Calu3 (cell line): ENCODE measurements around the gene HMCN1. TPM values are rescaled to one million over a fixed set of nuclear protein-coding genes. Genes with fewer than 3 reads are reported as not detected.

Experiments used
- BruUV-seq: library from RNA; stranded (reverse); fragments of 400-500 nt; replicated peaks from 2 replicates; lab custom pipeline; 2021; lab: Mats Ljungman, UMichigan
- CTCF ChIA-PET: fragments of 300-600 bp; sonication (Branson Sonifier 250); formaldehyde crosslinking; loops from one replicate; lab custom pipeline; 2022; ENCODE audit warnings: antibody characterized with exemption; lab: Charles Lee
- DNase-seq: peaks from one replicate; pipeline ENCODE4 v3.0.0; 2022
- H3K27ac Mint-ChIP-seq: one replicate; pipeline ENCODE4 v1.8.0; 2022; ENCODE audit warnings: mixed read lengths; ENCODE audit not compliant: unreplicated experiment
- H3K27me3 Mint-ChIP-seq: one replicate; pipeline ENCODE4 v1.8.0; 2022; ENCODE audit warnings: mixed read lengths; ENCODE audit not compliant: unreplicated experiment
- H3K36me3 Mint-ChIP-seq: one replicate; pipeline ENCODE4 v1.8.0; 2022; ENCODE audit warnings: mild to moderate bottlenecking, moderate library complexity, mixed read lengths; ENCODE audit not compliant: insufficient read depth, unreplicated experiment
- H3K4me1 Mint-ChIP-seq: one replicate; pipeline ENCODE4 v1.8.0; 2022; ENCODE audit warnings: mild to moderate bottlenecking, low read depth, mixed read lengths; ENCODE audit not compliant: unreplicated experiment
- H3K4me3 Mint-ChIP-seq: one replicate; pipeline ENCODE4 v1.8.0; 2022; ENCODE audit warnings: mild to moderate bottlenecking, low read depth, moderate library complexity, mixed read lengths; ENCODE audit not compliant: unreplicated experiment
- H3K9me3 Mint-ChIP-seq: one replicate; pipeline ENCODE4 v1.8.0; 2022; ENCODE audit warnings: low read depth, mixed read lengths; ENCODE audit not compliant: unreplicated experiment
- intact Hi-C: fragments of 100-400 bp; cut with micrococcal nuclease; formaldehyde crosslinking; loops from one replicate; pipeline ENCODE4 v1.10.0; 2022; ENCODE audit not compliant: unreplicated experiment
- total RNA-seq: library from RNA; stranded (reverse); gene quantifications from 2 replicates; pipeline ENCODE4 v1.2.3, GENCODE V29; 2022
- TF ChIP-seq, protein P1 (sequence below): fragments of 200-600 bp; IDR thresholded peaks from one replicate; pipeline ENCODE4 v1.8.0; 2022; ENCODE audit warnings: antibody characterized with exemption; ENCODE audit not compliant: unreplicated experiment

Gene HMCN1
- total RNA-seq, 1 experiment from 2014 or later: 0.05 TPM

DNA sequence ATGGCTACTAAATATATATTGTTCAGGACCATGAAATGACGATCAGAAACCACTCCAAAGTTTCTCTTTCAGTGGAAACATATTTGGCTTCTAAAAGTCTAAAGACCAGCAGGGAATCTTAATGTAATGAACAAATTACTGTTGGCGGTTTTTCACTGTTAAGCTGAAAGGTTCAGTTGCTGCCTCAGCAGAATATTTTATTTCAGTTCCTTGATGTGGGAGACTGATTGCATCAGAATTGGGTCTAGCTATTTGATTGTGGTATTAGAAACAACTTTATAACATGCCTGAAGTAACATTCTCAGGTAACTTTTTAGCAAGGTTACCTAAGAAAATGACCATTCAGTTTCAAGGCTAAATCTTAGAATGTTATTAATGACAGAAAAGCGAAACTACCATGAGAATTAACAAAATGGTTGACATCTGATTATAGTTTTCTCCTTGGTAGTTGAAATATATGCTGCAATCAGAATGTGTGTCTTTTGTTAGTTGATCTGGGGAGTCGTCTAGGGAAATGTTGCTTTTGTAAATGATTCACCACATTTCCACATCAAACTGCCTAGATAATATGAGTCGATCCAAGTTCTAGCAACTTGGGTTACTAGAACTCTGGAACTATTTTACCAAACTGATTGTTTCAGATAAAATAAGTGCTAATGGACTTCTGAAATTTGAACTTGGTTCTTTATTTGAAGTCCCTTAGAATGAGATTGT is 200.4 kb downstream of the HMCN1 start:
- CTCF ChIA-PET: no interaction called here

DNA sequence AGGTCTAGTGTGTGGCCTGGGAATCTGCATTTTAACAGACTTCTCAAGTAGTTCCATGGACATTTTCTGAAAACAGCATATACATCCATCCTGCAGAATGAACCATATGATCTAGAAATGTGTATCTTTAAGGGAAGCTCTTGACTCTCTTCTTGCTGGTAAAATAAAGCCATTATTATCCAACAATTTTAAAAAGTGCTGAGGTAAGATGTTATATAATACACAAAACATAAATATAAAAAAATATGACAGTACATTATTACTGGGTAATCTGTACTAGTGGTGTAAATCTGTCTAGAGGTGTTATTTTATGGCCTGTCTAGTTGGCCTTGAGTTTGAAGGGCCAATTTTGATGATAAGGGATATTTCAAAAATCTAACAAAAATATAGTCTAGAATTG is 201.2 kb downstream of the HMCN1 start:
- H3K36me3 Mint-ChIP-seq: no peaks in the 10 kb centered on the region
- intact Hi-C loops: no loop called here
- BruUV-seq: no TSS peak
- CTCF ChIA-PET: no interaction called here
- H3K27me3 Mint-ChIP-seq: no peaks in the 10 kb centered on the region
- TF ChIP-seq, protein P1, sequence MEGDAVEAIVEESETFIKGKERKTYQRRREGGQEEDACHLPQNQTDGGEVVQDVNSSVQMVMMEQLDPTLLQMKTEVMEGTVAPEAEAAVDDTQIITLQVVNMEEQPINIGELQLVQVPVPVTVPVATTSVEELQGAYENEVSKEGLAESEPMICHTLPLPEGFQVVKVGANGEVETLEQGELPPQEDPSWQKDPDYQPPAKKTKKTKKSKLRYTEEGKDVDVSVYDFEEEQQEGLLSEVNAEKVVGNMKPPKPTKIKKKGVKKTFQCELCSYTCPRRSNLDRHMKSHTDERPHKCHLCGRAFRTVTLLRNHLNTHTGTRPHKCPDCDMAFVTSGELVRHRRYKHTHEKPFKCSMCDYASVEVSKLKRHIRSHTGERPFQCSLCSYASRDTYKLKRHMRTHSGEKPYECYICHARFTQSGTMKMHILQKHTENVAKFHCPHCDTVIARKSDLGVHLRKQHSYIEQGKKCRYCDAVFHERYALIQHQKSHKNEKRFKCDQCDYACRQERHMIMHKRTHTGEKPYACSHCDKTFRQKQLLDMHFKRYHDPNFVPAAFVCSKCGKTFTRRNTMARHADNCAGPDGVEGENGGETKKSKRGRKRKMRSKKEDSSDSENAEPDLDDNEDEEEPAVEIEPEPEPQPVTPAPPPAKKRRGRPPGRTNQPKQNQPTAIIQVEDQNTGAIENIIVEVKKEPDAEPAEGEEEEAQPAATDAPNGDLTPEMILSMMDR: no peak
- no peak for DNase-seq
- no peaks in the 10 kb centered on the region for H3K4me1 Mint-ChIP-seq
- no peak overlapping the region for H3K27ac Mint-ChIP-seq
- no peak overlapping the region for H3K4me3 Mint-ChIP-seq
- no peaks in the 10 kb centered on the region for H3K9me3 Mint-ChIP-seq

More for the DNA sequence above, 200.4 kb downstream of the HMCN1 start:
- Mint-ChIP-seq H3K9me3 (no peaks in the 10 kb centered on the region), H3K4me1 (no peaks in the 10 kb centered on the region), H3K4me3 (no peak overlapping the region), H3K36me3 (no peaks in the 10 kb centered on the region), H3K27ac (no peak overlapping the region), H3K27me3 (no peaks in the 10 kb centered on the region)
- BruUV-seq: no TSS peak
- intact Hi-C loops: no loop called here
- TF ChIP-seq, protein P1: no peak
- DNase-seq: no peak

DNA sequence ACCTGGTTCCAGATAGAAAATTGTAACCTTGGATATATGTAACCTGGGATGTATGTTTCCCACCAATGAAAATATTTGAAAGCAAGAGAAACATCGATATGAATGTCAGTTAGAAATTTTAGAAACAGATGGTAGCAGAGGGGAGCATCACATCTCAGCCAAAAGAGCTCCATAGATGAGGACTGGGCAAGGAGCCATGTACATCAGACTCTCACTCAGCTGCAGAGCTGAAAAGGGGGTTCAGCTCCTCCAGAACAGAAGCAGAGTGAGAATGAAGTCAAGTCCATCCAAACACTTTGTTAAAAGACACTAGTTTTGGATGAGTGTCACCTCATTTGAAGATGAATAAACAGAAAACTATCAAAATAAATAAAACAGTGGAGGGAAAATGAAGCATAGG is 202.4 kb downstream of the HMCN1 start:
- no peak for DNase-seq
- no peaks in the 10 kb centered on the region for H3K4me1 Mint-ChIP-seq
- no peaks in the 10 kb centered on the region for H3K9me3 Mint-ChIP-seq
- no peaks in the 10 kb centered on the region for H3K27me3 Mint-ChIP-seq
- H3K36me3 Mint-ChIP-seq: no peaks in the 10 kb centered on the region
- TF ChIP-seq, protein P1: no peak
- no peak overlapping the region for H3K27ac Mint-ChIP-seq
- CTCF ChIA-PET: no interaction called here
- intact Hi-C loops: no loop called here
- BruUV-seq: no TSS peak
- no peak overlapping the region for H3K4me3 Mint-ChIP-seq

DNA sequence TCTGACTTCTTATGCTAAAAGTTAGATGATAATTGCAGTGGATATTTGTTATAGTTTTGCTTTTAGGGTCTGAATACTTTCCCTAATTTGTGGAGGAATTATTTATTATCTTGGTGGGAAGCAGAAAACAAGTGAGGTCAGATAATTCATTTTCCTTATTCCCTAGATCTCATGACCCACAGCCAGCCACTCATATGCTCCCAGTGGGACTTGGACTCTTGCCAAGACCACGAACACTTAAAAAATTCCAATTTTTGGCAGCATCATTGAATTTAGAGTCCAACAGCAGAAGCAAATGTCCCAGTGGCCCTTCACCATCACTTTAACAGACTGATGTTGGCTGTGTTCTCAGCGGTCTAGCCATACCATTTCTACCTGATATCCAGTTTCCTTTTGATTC is 204.2 kb downstream of the HMCN1 start:
- H3K27me3 Mint-ChIP-seq: no peaks in the 10 kb centered on the region
- no TSS peak for BruUV-seq
- no peaks in the 10 kb centered on the region for H3K9me3 Mint-ChIP-seq
- CTCF ChIA-PET: no interaction called here
- H3K4me1 Mint-ChIP-seq: no peaks in the 10 kb centered on the region
- TF ChIP-seq, protein P1: no peak
- DNase-seq: no peak
- no peak overlapping the region for H3K4me3 Mint-ChIP-seq
- intact Hi-C loops: no loop called here
- no peaks in the 10 kb centered on the region for H3K36me3 Mint-ChIP-seq
- H3K27ac Mint-ChIP-seq: no peak overlapping the region
